ENCODE data around the gene CAMK4.
A peak's percentile ranks its signal among the peaks of the same experiment; 100 is the strongest.

The CAMK4 gene

DNA sequence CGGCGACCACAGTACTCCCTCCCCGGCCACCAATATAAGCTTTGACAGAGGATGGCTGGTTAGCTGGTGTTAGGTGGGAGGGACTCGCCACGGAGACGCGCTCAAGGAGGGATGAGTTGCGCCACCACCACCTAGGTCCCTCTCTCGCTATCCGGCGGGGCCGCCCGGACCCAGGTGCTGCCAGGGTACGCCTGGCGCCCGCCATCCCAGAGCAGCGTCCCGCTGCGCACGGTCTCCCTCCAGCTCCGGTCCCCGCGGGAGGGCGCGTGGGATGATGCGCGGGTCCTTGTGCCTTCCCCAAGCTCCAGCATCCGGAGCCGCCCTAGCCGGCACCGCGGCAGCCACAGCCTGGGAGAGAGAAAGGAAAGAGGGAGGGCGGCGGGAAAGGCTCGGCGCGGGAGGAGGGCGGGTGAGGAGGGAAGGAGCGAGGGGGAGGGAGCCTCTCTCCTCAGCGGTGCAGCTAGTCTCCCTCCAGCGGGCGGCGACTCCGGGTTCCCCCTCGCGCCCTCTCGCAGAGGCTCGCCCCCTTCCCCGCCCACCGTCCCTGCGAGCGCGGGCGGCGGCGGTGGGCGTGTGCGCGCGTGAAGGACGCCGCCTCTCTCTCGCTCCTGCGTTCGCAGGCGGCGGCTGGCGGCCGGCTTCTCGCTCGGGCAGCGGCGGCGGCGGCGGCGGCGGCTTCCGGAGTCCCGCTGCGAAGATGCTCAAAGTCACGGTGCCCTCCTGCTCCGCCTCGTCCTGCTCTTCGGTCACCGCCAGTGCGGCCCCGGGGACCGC, at the start of gene CAMK4:
CAMK4 (plus strand) TSS at position 598 of the 774 bp plus-strand sequence; CDS start at position 698, 100 bp downstream.
- peak within 1 kb of the TSS; percentile 83 for H3K4me3 ChIP-seq (ENCODE audit: low read length, poor library complexity, severe bottlenecking)
- no peak for TF ChIP-seq EZH2phosphoT487 (IDR thresholded peaks at IDR 0.05; ENCODE audit: borderline replicate concordance)
- TF ChIP-seq, protein P1, sequence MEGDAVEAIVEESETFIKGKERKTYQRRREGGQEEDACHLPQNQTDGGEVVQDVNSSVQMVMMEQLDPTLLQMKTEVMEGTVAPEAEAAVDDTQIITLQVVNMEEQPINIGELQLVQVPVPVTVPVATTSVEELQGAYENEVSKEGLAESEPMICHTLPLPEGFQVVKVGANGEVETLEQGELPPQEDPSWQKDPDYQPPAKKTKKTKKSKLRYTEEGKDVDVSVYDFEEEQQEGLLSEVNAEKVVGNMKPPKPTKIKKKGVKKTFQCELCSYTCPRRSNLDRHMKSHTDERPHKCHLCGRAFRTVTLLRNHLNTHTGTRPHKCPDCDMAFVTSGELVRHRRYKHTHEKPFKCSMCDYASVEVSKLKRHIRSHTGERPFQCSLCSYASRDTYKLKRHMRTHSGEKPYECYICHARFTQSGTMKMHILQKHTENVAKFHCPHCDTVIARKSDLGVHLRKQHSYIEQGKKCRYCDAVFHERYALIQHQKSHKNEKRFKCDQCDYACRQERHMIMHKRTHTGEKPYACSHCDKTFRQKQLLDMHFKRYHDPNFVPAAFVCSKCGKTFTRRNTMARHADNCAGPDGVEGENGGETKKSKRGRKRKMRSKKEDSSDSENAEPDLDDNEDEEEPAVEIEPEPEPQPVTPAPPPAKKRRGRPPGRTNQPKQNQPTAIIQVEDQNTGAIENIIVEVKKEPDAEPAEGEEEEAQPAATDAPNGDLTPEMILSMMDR (conservative IDR thresholded peaks at IDR 0.05; ENCODE audit: low read length): no peak
- H4K20me1 ChIP-seq (ENCODE audit: insufficient read depth, low read length, poor library complexity, severe bottlenecking): peaks cover 3% of the 10 kb centered on the region
- no peaks in the 10 kb centered on the region for H3F3A ChIP-seq (ENCODE audit: low read depth)
- H2AFZ ChIP-seq (ENCODE audit: low read length): peak within 1 kb of the TSS; percentile 94
- H3K4me2 ChIP-seq (ENCODE audit: low read depth, low read length, poor library complexity, severe bottlenecking): peak within 1 kb of the TSS; percentile 96
- H3K27me3 ChIP-seq (ENCODE audit: insufficient read depth, low read length, poor library complexity, severe bottlenecking): no peaks in the 10 kb centered on the region
- H3K9me3 ChIP-seq (ENCODE audit: insufficient read depth, low read depth, low read length): no peaks in the 10 kb centered on the region
- H3K4me1 ChIP-seq (ENCODE audit: insufficient read depth, low read length, poor library complexity, severe bottlenecking): peaks cover 38% of the 10 kb centered on the region
- H3K9ac ChIP-seq (ENCODE audit: low read depth, low read length, poor library complexity, severe bottlenecking): peak within 1 kb of the TSS; percentile 76
- peaks cover 45% of the 10 kb centered on the region for H3K79me2 ChIP-seq (ENCODE audit: insufficient read depth, low read length)
- H3K36me3 ChIP-seq (ENCODE audit: insufficient read depth, low read length): no peaks in the 10 kb centered on the region
- no peaks in the 10 kb centered on the region for H3K9me2 ChIP-seq (replicated peaks; ENCODE audit: low read depth, low read length)

DNA sequence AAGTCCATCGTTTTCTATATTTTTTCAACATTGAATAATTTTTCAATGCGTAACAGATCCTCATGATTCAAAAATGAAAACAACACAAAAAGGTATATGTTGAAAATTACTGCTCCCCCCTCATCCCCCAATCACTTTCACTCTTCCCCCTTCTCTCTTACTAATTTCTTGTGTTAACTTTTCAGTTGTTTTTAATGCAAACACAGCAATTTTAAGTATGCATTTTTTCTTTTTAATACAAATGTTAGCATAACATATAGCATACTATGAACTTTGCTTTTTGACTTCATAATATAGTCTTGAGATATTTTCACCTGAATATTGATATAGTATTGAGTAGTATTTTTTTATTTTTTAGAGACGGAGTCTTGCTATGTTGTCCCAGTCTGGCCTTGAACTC, 41.1 kb upstream of the CAMK4 start:
- Histone ChIP-seq H4K20me1 (ENCODE audit: insufficient read depth, low read length, poor library complexity, severe bottlenecking) (no peaks in the 10 kb centered on the region), H3F3A (ENCODE audit: low read depth) (no peaks in the 10 kb centered on the region), H3K4me2 (ENCODE audit: low read depth, low read length, poor library complexity, severe bottlenecking) (no peak overlapping the region), H2AFZ (ENCODE audit: low read length) (no peak overlapping the region), H3K27me3 (ENCODE audit: insufficient read depth, low read length, poor library complexity, severe bottlenecking) (no peaks in the 10 kb centered on the region), H3K79me2 (ENCODE audit: insufficient read depth, low read length) (no peaks in the 10 kb centered on the region), H3K9me3 (ENCODE audit: insufficient read depth, low read depth, low read length) (no peaks in the 10 kb centered on the region), H3K4me1 (ENCODE audit: insufficient read depth, low read length, poor library complexity, severe bottlenecking) (no peaks in the 10 kb centered on the region), H3K4me3 (ENCODE audit: low read length, poor library complexity, severe bottlenecking) (no peak overlapping the region), H3K9ac (ENCODE audit: low read depth, low read length, poor library complexity, severe bottlenecking) (no peak overlapping the region), H3K9me2 (replicated peaks; ENCODE audit: low read depth, low read length) (no peaks in the 10 kb centered on the region), H3K36me3 (ENCODE audit: insufficient read depth, low read length) (no peaks in the 10 kb centered on the region)
- no peak for TF ChIP-seq EZH2phosphoT487 (IDR thresholded peaks at IDR 0.05; ENCODE audit: borderline replicate concordance)
- TF ChIP-seq, protein P1 (conservative IDR thresholded peaks at IDR 0.05; ENCODE audit: low read length): no peak

DNA sequence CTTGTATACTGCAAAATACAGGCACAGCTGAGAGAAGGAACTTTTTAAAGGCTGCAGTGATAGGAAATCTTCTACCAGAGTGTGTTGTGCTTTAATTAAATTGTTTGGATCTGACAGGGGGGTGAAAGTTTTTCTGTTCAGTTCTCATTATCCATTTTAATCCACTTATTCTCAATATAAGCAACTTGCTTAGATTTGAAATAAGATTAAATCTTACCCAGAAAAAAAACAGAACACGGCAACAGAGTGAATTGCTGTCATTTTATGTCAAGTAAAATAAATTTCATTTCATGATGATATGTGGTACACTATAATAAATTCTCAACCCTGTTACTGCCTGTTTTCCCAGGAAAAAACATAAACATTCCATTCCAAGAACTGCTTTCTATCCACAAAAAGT, 37.1 kb upstream of the CAMK4 start:
- H3K9me3 ChIP-seq (ENCODE audit: insufficient read depth, low read depth, low read length): no peaks in the 10 kb centered on the region
- H3K9ac ChIP-seq (ENCODE audit: low read depth, low read length, poor library complexity, severe bottlenecking): no peak overlapping the region
- no peaks in the 10 kb centered on the region for H3F3A ChIP-seq (ENCODE audit: low read depth)
- no peak overlapping the region for H2AFZ ChIP-seq (ENCODE audit: low read length)
- no peaks in the 10 kb centered on the region for H3K9me2 ChIP-seq (replicated peaks; ENCODE audit: low read depth, low read length)
- H3K4me3 ChIP-seq (ENCODE audit: low read length, poor library complexity, severe bottlenecking): no peak overlapping the region
- no peaks in the 10 kb centered on the region for H3K27me3 ChIP-seq (ENCODE audit: insufficient read depth, low read length, poor library complexity, severe bottlenecking)
- H4K20me1 ChIP-seq (ENCODE audit: insufficient read depth, low read length, poor library complexity, severe bottlenecking): no peaks in the 10 kb centered on the region
- no peaks in the 10 kb centered on the region for H3K4me1 ChIP-seq (ENCODE audit: insufficient read depth, low read length, poor library complexity, severe bottlenecking)
- no peak for TF ChIP-seq EZH2phosphoT487 (IDR thresholded peaks at IDR 0.05; ENCODE audit: borderline replicate concordance)
- TF ChIP-seq, protein P1 (conservative IDR thresholded peaks at IDR 0.05; ENCODE audit: low read length): no peak
- no peaks in the 10 kb centered on the region for H3K79me2 ChIP-seq (ENCODE audit: insufficient read depth, low read length)
- H3K36me3 ChIP-seq (ENCODE audit: insufficient read depth, low read length): no peaks in the 10 kb centered on the region
- H3K4me2 ChIP-seq (ENCODE audit: low read depth, low read length, poor library complexity, severe bottlenecking): no peak overlapping the region
